ENCODE data around the gene ADARB1. TPM values are rescaled to one million over a fixed set of nuclear protein-coding genes. Genes with fewer than 3 reads are reported as not detected.

ADARB1 gene
- total and polyA plus RNA-seq, 8 donors, result 23.8 to 53.4 (median 30.2) TPM

DNA sequence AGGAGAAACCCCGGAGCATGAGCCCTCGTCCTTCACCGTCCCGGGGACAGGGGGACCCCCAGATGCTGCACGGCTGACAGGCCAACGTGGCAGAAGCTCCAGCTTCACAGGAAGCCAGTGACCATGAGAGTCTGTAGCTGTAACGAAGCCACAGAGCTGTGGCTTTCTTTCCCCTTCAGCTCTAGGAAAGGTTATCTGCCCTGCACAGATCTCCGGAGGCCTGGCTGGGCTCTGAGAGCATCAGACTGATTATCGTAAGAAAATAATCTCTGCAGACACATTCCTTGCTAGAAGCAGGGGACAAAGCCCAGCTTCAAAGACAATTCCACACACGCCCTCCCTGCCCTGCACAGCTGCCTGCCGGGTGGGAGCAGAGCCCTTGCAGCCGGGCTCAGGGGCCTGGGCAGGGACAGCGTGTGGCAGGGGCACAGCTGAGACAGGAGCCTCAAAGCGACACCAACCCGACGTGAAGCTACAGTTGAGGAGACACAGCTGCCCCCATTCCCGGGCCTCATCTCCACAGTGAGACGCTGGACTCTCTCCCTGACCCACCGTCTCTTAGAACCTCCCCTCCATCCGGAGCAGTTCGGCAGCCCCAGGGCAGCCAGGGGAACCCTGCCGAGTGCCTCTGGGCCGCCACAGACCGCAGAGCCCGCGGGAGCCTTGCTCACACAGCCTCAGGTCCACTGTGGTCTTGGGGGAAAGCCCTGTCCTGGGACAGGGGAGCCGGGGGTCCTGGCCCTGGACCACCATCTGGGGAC is 182.7 kb downstream of the ADARB1 start:
- ATAC-seq (no peak), DNase-seq (peak in 3 of 4 donors; percentile 13 to 64 (median 17))
- Histone ChIP-seq H3K9me3 (no peaks in the 10 kb centered on the region), H3K27me3 (peaks cover 0 to 53% of the 10 kb centered on the region in 2 donors), H3K27ac (no peak overlapping the region), H3K4me3 (no peak overlapping the region), H3K4me1 (no peaks in the 10 kb centered on the region), H3K36me3 (no peaks in the 10 kb centered on the region)
- intact Hi-C loops (cut with DNase I), result no loop called here
- TF ChIP-seq, protein P1, sequence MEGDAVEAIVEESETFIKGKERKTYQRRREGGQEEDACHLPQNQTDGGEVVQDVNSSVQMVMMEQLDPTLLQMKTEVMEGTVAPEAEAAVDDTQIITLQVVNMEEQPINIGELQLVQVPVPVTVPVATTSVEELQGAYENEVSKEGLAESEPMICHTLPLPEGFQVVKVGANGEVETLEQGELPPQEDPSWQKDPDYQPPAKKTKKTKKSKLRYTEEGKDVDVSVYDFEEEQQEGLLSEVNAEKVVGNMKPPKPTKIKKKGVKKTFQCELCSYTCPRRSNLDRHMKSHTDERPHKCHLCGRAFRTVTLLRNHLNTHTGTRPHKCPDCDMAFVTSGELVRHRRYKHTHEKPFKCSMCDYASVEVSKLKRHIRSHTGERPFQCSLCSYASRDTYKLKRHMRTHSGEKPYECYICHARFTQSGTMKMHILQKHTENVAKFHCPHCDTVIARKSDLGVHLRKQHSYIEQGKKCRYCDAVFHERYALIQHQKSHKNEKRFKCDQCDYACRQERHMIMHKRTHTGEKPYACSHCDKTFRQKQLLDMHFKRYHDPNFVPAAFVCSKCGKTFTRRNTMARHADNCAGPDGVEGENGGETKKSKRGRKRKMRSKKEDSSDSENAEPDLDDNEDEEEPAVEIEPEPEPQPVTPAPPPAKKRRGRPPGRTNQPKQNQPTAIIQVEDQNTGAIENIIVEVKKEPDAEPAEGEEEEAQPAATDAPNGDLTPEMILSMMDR (IDR thresholded peaks at IDR 0.05), result no peak

DNA sequence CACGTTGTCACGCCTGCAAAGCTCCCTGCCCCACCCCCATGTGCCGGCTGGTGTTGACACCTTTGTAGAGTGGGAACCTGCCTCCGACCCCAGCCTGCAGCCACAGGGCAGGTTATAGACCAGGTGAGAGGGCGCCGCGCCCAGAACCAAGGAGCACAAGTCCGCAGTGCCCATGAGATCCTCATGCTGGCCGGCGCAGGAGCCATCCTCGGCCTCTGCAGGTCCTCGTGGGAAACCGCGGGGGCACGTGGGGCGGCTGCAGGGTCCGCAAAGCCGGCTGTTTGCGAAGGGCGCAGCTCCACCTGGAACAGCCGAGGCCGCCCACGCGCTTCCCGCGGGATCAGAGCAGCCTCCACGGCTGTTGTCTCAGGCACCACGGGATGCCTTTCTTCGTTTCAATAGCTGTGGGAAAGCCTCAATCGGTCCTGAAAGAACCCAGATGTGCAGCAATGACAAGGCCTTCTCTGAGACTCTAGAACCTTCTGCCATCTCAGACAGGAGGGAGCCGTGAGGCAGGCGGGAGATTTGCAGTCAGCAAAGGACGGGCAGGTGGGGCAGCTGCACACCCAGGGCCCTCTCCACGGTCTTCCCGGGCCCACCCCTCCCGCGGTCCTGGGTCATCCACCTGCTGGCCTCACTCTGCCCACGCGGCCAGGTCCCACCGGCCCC is 183.4 kb downstream of the ADARB1 start:
- ATAC-seq (no peak), DNase-seq (peak in 1 of 4 donors; percentile 80)
- peaks cover 0 to 53% of the 10 kb centered on the region in 2 donors for H3K27me3 ChIP-seq
- H3K4me3 ChIP-seq, result no peak overlapping the region
- H3K27ac ChIP-seq, result no peak overlapping the region
- peaks cover 0 to 3% of the 10 kb centered on the region in 2 donors for H3K36me3 ChIP-seq
- H3K9me3 ChIP-seq, result no peaks in the 10 kb centered on the region
- TF ChIP-seq, protein P1 (IDR thresholded peaks at IDR 0.05), result no peak
- no peaks in the 10 kb centered on the region for H3K4me1 ChIP-seq
- intact Hi-C loops (cut with DNase I), result no loop called here

DNA sequence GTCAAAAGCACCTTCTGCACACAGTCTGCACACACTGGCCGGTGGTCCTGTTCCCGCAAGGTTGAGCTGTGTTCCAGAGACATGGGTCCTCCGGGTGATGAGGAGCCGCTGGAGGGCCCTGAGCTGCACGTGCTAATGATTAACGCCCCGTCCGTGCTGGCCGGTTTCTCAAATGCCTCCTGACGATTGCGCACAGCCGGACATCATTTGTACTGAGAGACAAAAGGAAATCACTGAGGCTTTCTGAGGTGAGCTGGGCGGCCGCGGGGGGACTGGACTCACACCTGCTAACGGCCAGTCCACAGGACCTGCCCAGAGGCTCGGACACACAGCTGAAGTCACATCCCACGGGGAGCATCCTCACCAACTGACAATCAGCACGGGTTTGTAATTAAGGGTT is 184.1 kb downstream of the ADARB1 start:
- TF ChIP-seq, protein P1 (IDR thresholded peaks at IDR 0.05), result no peak
- no peak overlapping the region for H3K4me3 ChIP-seq
- peaks cover 0 to 48% of the 10 kb centered on the region in 2 donors for H3K27me3 ChIP-seq
- intact Hi-C loops (cut with DNase I), result no loop called here
- no peaks in the 10 kb centered on the region for H3K4me1 ChIP-seq
- peaks cover 0 to 10% of the 10 kb centered on the region in 2 donors for H3K36me3 ChIP-seq
- no peak for ATAC-seq
- no peaks in the 10 kb centered on the region for H3K9me3 ChIP-seq
- H3K27ac ChIP-seq, result no peak overlapping the region
- DNase-seq, result peak in 1 of 4 donors; percentile 68

DNA sequence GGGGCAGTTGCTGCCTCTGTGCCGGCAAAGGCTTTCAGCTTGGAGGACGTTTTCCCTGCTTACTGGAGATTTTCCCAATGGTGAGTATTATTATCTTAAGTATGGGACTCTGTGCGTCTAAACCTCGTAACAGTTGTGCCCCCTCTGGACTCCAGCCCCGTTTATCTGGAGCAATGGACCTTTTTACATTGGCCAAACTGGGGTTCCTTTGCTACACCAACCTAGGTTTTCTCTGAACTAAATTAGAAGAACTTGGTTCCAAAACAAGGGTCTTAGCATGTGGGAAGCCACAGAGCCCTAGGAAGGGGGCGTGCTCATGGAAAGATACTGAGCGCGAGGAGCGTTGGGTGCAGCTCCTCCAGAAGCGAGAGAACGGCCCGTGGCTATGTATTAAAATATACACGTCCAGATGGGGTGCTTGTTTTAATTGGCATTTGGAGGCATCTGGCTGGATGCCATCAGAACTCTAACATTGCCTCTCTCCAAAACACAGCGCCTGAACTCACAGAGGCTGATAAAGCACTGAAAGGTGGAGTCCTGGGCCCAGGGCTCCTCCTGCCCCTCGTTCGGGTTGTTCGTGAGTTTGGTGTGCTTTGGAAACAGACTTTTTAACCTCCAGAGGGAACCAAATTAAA is 184.9 kb downstream of the ADARB1 start:
- Histone ChIP-seq H3K36me3 (peaks cover 0 to 19% of the 10 kb centered on the region in 2 donors), H3K4me1 (no peaks in the 10 kb centered on the region), H3K4me3 (no peak overlapping the region), H3K27me3 (peaks cover 0 to 44% of the 10 kb centered on the region in 2 donors), H3K27ac (no peak overlapping the region), H3K9me3 (no peaks in the 10 kb centered on the region)
- TF ChIP-seq, protein P1 (IDR thresholded peaks at IDR 0.05), result no peak
- ATAC-seq (no peak), DNase-seq (no peak)
- intact Hi-C loops (cut with DNase I), result no loop called here

Measured in left lung (tissue), 10 donors.